ENCODE measurements around the gene DSC1. TPM values are rescaled to one million over a fixed set of nuclear protein-coding genes. Genes with fewer than 3 reads are reported as not detected.

DSC1 gene
- total RNA-seq, 1 donor from 2014 or later: not detected

GRCh38 chr18:31199190-31199769 is 36.6 kb upstream of the DSC1 start:
- no peak for TF ChIP-seq CTCF (IDR thresholded peaks at IDR 0.05)
- no peaks in the 10 kb centered on the region for H3K9me3 ChIP-seq
- intact Hi-C loops (cut with DNase I): no loop called here

GRCh38 chr18:31197676-31198075 is 35.0 kb upstream of the DSC1 start:
- H3K27me3 ChIP-seq: no peaks in the 10 kb centered on the region
- no peaks in the 10 kb centered on the region for H3K9me3 ChIP-seq
- no peaks in the 10 kb centered on the region for H3K36me3 ChIP-seq
- no peak for TF ChIP-seq CTCF (IDR thresholded peaks at IDR 0.05)
- no peaks in the 10 kb centered on the region for H3K4me1 ChIP-seq
- intact Hi-C loops (cut with DNase I): no loop called here
- DNase-seq (ENCODE audit: low spot score in 2 of 2): no peak
- no peak overlapping the region for H3K27ac ChIP-seq
- no peak overlapping the region for H3K4me3 ChIP-seq

More at GRCh38 chr18:31199190-31199769, 36.6 kb upstream of the DSC1 start:
- Histone ChIP-seq H3K4me3 (no peak overlapping the region), H3K36me3 (no peaks in the 10 kb centered on the region), H3K4me1 (no peaks in the 10 kb centered on the region), H3K27ac (no peak overlapping the region), H3K27me3 (no peaks in the 10 kb centered on the region)
- no peak for DNase-seq (ENCODE audit: low spot score in 2 of 2)

- TF ChIP-seq CTCF (IDR thresholded peaks at IDR 0.05): no peak
- no peak for DNase-seq (ENCODE audit: low spot score in 2 of 2)
- H3K4me3 ChIP-seq: no peak overlapping the region
Measured at GRCh38 chr18:31195063-31195462, 32.4 kb upstream of the DSC1 start.

DNA sequence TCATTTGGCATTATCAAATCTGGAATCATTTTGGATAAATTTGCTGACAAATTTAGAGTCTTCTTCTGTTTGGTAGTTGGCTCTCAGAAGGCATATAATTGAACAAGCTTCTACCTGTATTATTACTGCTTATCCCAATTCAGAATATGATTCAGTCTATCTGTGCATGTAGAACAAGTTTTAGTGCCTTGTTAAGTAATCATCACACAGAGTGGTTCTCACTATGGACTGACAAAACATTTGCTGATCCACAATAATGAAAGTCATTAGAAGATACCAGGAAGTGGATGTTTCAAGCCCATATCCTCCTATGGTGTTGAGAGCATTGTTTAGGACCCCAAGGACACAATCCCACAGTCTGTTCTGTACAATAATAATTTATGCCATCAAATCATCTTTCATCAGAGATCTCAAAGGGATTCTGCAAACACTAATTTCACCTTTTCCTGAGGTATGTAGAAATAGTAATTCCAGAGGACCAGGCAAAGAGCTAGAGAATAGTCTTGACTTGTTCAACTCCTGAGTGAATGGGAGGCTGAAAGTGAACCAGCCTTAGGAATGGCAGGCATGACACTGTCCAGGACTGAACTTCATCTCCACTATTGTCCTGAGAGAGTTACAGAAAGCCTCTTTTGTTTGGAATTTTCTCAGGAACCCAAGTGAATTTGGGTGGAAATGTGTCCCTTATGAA is 29.6 kb upstream of the DSC1 start:
- intact Hi-C loops (cut with DNase I): no loop called here
- Histone ChIP-seq H3K27ac (no peak overlapping the region), H3K27me3 (no peaks in the 10 kb centered on the region), H3K4me1 (no peaks in the 10 kb centered on the region), H3K9me3 (no peaks in the 10 kb centered on the region), H3K36me3 (no peaks in the 10 kb centered on the region), H3K4me3 (no peak overlapping the region)
- DNase-seq (ENCODE audit: low spot score in 2 of 2): no peak
- TF ChIP-seq CTCF (IDR thresholded peaks at IDR 0.05): no peak

More at GRCh38 chr18:31195063-31195462, 32.4 kb upstream of the DSC1 start:
- intact Hi-C loops (cut with DNase I): no loop called here
- no peak overlapping the region for H3K27ac ChIP-seq
- no peaks in the 10 kb centered on the region for H3K36me3 ChIP-seq
- no peaks in the 10 kb centered on the region for H3K9me3 ChIP-seq
- no peaks in the 10 kb centered on the region for H3K27me3 ChIP-seq
- H3K4me1 ChIP-seq: no peaks in the 10 kb centered on the region

GRCh38 chr18:31190919-31191318 is 28.3 kb upstream of the DSC1 start:
- intact Hi-C loops (cut with DNase I): no loop called here
- no peak for TF ChIP-seq CTCF (IDR thresholded peaks at IDR 0.05)

More at GRCh38 chr18:31190919-31191318, 28.3 kb upstream of the DSC1 start:
- Histone ChIP-seq H3K27ac (no peak overlapping the region), H3K9me3 (no peaks in the 10 kb centered on the region), H3K4me3 (no peak overlapping the region), H3K4me1 (no peaks in the 10 kb centered on the region), H3K27me3 (no peaks in the 10 kb centered on the region), H3K36me3 (no peaks in the 10 kb centered on the region)
- DNase-seq (ENCODE audit: low spot score in 2 of 2): no peak
